DND-41 (cell line): ENCODE data around the gene AKAP17A.
"Not testable (repeated sequence)": the region's sequence is repeated elsewhere in the genome, so short reads cannot be mapped to it uniquely, and the experiment has no call there.

Source experiments
- CTCF ChIP-seq: IDR thresholded peaks from 2 replicates; pipeline ENCODE4 v1.5.1; 2012; ENCODE audit warnings: borderline replicate concordance, low read length, moderate library complexity, mild to moderate bottlenecking; ENCODE audit not compliant: poor library complexity, severe bottlenecking; ENCODE audit errors: extremely low read depth
- EZH2 ChIP-seq: IDR thresholded peaks from 3 replicates; pipeline ENCODE4 v1.6.1; 2012; ENCODE audit warnings: borderline replicate concordance, low read depth, mild to moderate bottlenecking, moderate library complexity, low read length, inconsistent platforms; ENCODE audit not compliant: severe bottlenecking

- not testable (repeated sequence) for TF ChIP-seq EZH2, CTCF
Measured at GRCh38 chrX:1624861-1625215, 33.4 kb downstream of the AKAP17A start.
